Ascending aorta (tissue), 2 donors: ENCODE measurements around the gene FOXN1. TPM values are rescaled to one million over a fixed set of nuclear protein-coding genes. Genes with fewer than 3 reads are reported as not detected.

Experiments
- DNase-seq, 2 donors: peaks; one replicate each; pipeline ENCODE4 v3.0.0-alpha.2; 2019; ENCODE audit warnings: low spot score in 2 of 2
- H3K27ac ChIP-seq, 2 donors: fragments of 200-600 bp; sonication (generic); one replicate each; pipeline ENCODE4 v1.5.1; 2016 to 2017; ENCODE audit warnings: mild to moderate bottlenecking in 1 of 2
- H3K27me3 ChIP-seq: fragments of 200-600 bp; sonication (generic); one replicate; pipeline ENCODE4 v1.5.1; 2017
- H3K36me3 ChIP-seq, 2 donors: fragments of 200-600 bp; sonication (generic); one replicate each; pipeline ENCODE4 v1.5.1; 2016
- H3K4me1 ChIP-seq, 2 donors: fragments of 200-600 bp; sonication (generic); one replicate each; pipeline ENCODE4 v1.5.1; 2016 to 2017; ENCODE audit warnings: mild to moderate bottlenecking in 1 of 2
- H3K4me3 ChIP-seq, 2 donors: fragments of 200-600 bp; sonication (generic); one replicate each; pipeline ENCODE4 v1.5.1; 2016 to 2017; ENCODE audit warnings: mild to moderate bottlenecking in 1 of 2
- H3K9me3 ChIP-seq, 2 donors: fragments of 200-600 bp; sonication (generic); one replicate each; pipeline ENCODE4 v1.5.1; 2016
- intact Hi-C: fragments of 100-400 bp; cut with DNase I; formaldehyde crosslinking; loops from one replicate; pipeline ENCODE4 v1.15.1; 2023
- total RNA-seq: library from RNA; depleted of rRNA; stranded (reverse); fragments of >200 nt; gene quantifications from one replicate; pipeline ENCODE4 v1.1.0, GENCODE V29; 2016
- TF ChIP-seq, protein P1 (sequence below), 3 experiments: fragments of 200-600 bp in 2 of 3; fragments of 450-650 bp in 1 of 3; sonication (generic) in 2 of 3; IDR thresholded peaks; one replicate each; pipeline ENCODE4 v1.5.1; 2016 to 2019; ENCODE audit warnings: antibody characterized with exemption in 3 of 3, mild to moderate bottlenecking in 1 of 3, moderate library complexity in 1 of 3

The FOXN1 gene
- total RNA-seq, 1 donor from 2014 or later: not detected

DNA sequence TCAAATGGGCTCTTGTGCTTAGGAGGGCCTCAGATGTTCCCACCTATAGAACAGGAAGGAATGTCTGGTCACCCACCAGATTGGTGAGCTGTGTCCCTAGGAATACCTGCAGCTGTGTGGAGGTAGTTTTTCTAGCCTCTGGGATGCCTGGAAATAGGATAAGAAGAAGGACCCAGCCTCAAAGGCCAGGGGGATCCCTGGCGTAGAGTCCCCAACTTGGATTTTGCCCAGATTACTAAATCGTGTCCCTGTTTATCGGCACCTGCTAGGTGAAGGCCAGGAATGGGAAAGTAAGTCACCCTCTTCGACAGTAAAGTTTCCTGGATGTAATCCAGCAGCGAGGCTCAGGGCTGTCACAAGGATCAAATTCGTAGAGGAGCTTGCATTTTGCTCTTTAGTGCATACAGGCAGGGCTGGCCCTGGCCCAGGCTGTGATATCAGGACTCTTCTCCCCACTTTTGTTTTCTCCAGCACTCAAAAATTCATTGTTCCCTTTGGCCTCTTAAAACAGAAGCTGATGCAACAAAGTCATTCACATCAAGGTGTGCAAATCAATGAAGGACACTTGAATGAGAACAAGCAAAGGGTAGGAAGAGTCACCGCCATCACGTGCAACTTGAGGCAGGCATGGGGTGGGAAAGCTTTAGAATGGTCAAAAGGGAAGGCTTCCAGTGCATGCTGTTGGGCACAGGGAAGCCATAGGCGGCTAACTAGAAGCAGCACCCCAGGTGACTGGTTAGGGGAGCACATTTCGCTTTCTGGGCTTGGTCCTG, 25.2 kb upstream of the FOXN1 start:
- H3K36me3 ChIP-seq: no peaks in the 10 kb centered on the region
- no peaks in the 10 kb centered on the region for H3K4me1 ChIP-seq
- TF ChIP-seq, protein P1, sequence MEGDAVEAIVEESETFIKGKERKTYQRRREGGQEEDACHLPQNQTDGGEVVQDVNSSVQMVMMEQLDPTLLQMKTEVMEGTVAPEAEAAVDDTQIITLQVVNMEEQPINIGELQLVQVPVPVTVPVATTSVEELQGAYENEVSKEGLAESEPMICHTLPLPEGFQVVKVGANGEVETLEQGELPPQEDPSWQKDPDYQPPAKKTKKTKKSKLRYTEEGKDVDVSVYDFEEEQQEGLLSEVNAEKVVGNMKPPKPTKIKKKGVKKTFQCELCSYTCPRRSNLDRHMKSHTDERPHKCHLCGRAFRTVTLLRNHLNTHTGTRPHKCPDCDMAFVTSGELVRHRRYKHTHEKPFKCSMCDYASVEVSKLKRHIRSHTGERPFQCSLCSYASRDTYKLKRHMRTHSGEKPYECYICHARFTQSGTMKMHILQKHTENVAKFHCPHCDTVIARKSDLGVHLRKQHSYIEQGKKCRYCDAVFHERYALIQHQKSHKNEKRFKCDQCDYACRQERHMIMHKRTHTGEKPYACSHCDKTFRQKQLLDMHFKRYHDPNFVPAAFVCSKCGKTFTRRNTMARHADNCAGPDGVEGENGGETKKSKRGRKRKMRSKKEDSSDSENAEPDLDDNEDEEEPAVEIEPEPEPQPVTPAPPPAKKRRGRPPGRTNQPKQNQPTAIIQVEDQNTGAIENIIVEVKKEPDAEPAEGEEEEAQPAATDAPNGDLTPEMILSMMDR (IDR thresholded peaks at IDR 0.05): no peak
- no peaks in the 10 kb centered on the region for H3K9me3 ChIP-seq
- no peak overlapping the region for H3K27ac ChIP-seq
- DNase-seq: no peak
- intact Hi-C loops: no loop called here
- no peak overlapping the region for H3K4me3 ChIP-seq
- no peaks in the 10 kb centered on the region for H3K27me3 ChIP-seq

DNA sequence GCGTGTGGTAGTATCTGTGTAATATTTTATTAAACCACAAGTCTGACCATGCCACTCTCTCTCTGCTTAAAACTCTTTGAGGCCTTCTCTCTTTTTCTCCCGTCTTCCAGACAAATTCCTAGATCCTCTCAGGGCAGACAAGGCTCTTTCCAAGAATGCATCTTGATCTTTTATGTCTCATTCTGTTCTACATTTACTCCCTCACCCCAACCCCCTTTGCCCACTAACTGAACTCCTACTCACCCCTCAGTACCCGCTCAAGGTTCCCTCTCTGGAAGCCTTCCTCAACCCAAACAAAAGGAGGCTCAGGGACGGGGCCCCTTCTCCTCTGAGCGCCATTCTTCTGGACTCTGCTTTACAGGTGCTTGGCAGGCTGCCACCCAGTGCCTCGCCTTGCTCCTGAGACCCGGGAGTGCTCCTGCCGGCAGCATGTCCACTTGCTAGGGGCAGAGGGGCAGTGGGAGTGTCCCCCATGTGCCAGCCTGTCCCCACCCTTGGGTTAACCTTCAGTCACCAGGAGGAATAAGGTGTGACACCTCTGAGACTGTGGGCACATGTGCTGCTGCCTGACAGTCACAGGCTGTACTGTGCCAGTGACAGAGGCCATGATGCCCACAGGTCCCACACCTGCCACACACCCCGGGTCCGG, 23.5 kb upstream of the FOXN1 start:
- intact Hi-C loops: no loop called here
- TF ChIP-seq, protein P1 (IDR thresholded peaks at IDR 0.05): no peak
- Histone ChIP-seq H3K4me3 (no peak overlapping the region), H3K4me1 (no peaks in the 10 kb centered on the region), H3K27ac (no peak overlapping the region), H3K9me3 (no peaks in the 10 kb centered on the region), H3K27me3 (no peaks in the 10 kb centered on the region), H3K36me3 (no peaks in the 10 kb centered on the region)
- DNase-seq: no peak

GRCh38 chr17:28484296-28484695, 21.9 kb upstream of the FOXN1 start:
- intact Hi-C loops: no loop called here
- Histone ChIP-seq H3K4me3 (no peak overlapping the region), H3K4me1 (no peaks in the 10 kb centered on the region), H3K9me3 (no peaks in the 10 kb centered on the region), H3K27me3 (no peaks in the 10 kb centered on the region), H3K36me3 (no peaks in the 10 kb centered on the region), H3K27ac (no peak overlapping the region)
- TF ChIP-seq, protein P1 (IDR thresholded peaks at IDR 0.05): no peak
- no peak for DNase-seq

DNA sequence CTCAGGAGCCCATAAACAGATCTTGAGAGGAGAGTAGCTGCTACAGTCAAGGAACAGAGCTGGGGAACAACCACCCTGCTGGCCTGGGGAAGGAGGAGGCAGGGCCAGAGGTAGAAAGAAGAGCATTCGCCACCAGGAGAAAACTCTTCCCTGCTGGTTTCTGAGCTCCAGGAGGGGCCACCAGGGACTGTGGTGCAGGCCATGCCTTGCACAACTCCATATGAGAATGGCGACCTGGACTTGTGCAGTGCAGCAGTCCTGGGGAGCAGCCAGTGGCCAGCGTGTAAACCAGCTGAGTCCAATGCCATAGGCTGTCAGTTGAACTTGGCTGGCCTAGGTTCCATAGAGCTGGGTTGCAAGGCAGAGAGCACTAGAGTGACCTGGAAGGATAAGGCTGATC, 21.1 kb upstream of the FOXN1 start:
- no peaks in the 10 kb centered on the region for H3K9me3 ChIP-seq
- no peaks in the 10 kb centered on the region for H3K4me1 ChIP-seq
- no peak overlapping the region for H3K27ac ChIP-seq
- H3K4me3 ChIP-seq: no peak overlapping the region
- H3K36me3 ChIP-seq: no peaks in the 10 kb centered on the region
- TF ChIP-seq, protein P1 (IDR thresholded peaks at IDR 0.05): no peak
- intact Hi-C loops: no loop called here
- no peak for DNase-seq
- H3K27me3 ChIP-seq: no peaks in the 10 kb centered on the region

GRCh38 chr17:28487881-28488532, 18.1 kb upstream of the FOXN1 start:
- TF ChIP-seq, protein P1 (IDR thresholded peaks at IDR 0.05): no peak
- H3K9me3 ChIP-seq: no peaks in the 10 kb centered on the region

More at GRCh38 chr17:28487881-28488532, 18.1 kb upstream of the FOXN1 start:
- H3K27ac ChIP-seq: no peak overlapping the region
- intact Hi-C loops: no loop called here
- no peak for DNase-seq
- H3K4me1 ChIP-seq: no peaks in the 10 kb centered on the region
- H3K4me3 ChIP-seq: no peak overlapping the region
- H3K27me3 ChIP-seq: no peaks in the 10 kb centered on the region
- H3K36me3 ChIP-seq: no peaks in the 10 kb centered on the region
